OCI-LY1 (cell line): ENCODE measurements around the gene LACC1.

ENCODE experiments used
- H2AFZ ChIP-seq: fragments of 200-600 bp; sonication (generic), shearing (Covaris generic); 2 replicates; pipeline ENCODE4 v1.6.0; 2014; ENCODE audit warnings: antibody characterized with exemption, mild to moderate bottlenecking, low read length
- H3F3A ChIP-seq: fragments of 200-600 bp; sonication (generic), shearing (Covaris generic); 2 replicates; pipeline ENCODE4 v1.6.0; 2014; ENCODE audit warnings: mild to moderate bottlenecking, antibody characterized with exemption, low read length, moderate library complexity; ENCODE audit not compliant: insufficient read depth
- H3K27ac ChIP-seq: fragments of 200-600 bp; sonication (generic); 2 replicates; pipeline ENCODE4 v1.5.1; 2014; ENCODE audit warnings: low read length, mixed run types, mild to moderate bottlenecking, low read depth; ENCODE audit not compliant: poor library complexity, severe bottlenecking
- H3K27me3 ChIP-seq: fragments of 200-600 bp; sonication (generic); 2 replicates; pipeline ENCODE4 v1.6.0; 2014; ENCODE audit warnings: antibody characterized with exemption, mild to moderate bottlenecking, low read length, moderate library complexity; ENCODE audit not compliant: insufficient read depth
- H3K36me3 ChIP-seq: fragments of 200-600 bp; sonication (generic); 2 replicates; pipeline ENCODE4 v1.6.1; 2014; ENCODE audit warnings: mild to moderate bottlenecking, antibody characterized with exemption, low read length, moderate library complexity, mixed read lengths; ENCODE audit not compliant: insufficient read depth
- H3K4me1 ChIP-seq: fragments of 200-600 bp; sonication (generic); 2 replicates; pipeline ENCODE4 v1.5.1; 2014; ENCODE audit warnings: mild to moderate bottlenecking, low read length, moderate library complexity; ENCODE audit not compliant: insufficient read depth, severe bottlenecking
- H3K4me2 ChIP-seq: fragments of 200-600 bp; sonication (generic), shearing (Covaris generic); 2 replicates; pipeline ENCODE4 v1.6.1; 2014; ENCODE audit warnings: low read length
- H3K4me3 ChIP-seq: fragments of 200-600 bp; sonication (generic); 2 replicates; pipeline ENCODE4 v1.5.1; 2014; ENCODE audit warnings: low read length, low read depth, mild to moderate bottlenecking, mixed read lengths; ENCODE audit not compliant: poor library complexity, severe bottlenecking
- H3K79me2 ChIP-seq: fragments of 200-600 bp; shearing (Covaris generic); 2 replicates; pipeline ENCODE4 v1.6.1; 2016; ENCODE audit warnings: mixed run types, low read length, mixed read lengths; ENCODE audit not compliant: insufficient read depth
- H3K9ac ChIP-seq: fragments of 200-600 bp; sonication (generic), shearing (Covaris generic); 2 replicates; pipeline ENCODE4 v1.6.1; 2014; ENCODE audit warnings: mild to moderate bottlenecking, low read length, mixed read lengths
- H3K9me2 ChIP-seq: fragments of 200-600 bp; sonication (generic), shearing (Covaris generic); 2 replicates; pipeline ENCODE4 v1.6.1; 2014; ENCODE audit warnings: low read depth, mild to moderate bottlenecking, low read length, mixed read lengths
- H3K9me3 ChIP-seq: fragments of 200-600 bp; shearing (Covaris generic); 2 replicates; pipeline ENCODE4 v1.6.1; 2014; ENCODE audit warnings: low read length, mixed read lengths
- H4K20me1 ChIP-seq: fragments of 200-600 bp; sonication (generic), shearing (Covaris generic); 2 replicates; pipeline ENCODE4 v1.6.0; 2016; ENCODE audit warnings: mild to moderate bottlenecking, low read length; ENCODE audit not compliant: insufficient read depth
- EZH2 ChIP-seq: fragments of 200-600 bp; sonication (generic), shearing (Covaris generic); IDR thresholded peaks from 2 replicates; pipeline ENCODE4 v1.8.0; 2017; ENCODE audit warnings: borderline replicate concordance, mixed run types, mild to moderate bottlenecking, antibody characterized with exemption, low read length, moderate library complexity, mixed read lengths
- TF ChIP-seq, protein P1 (sequence below): fragments of 200-600 bp; sonication (generic), shearing (Covaris generic); IDR thresholded peaks from 2 replicates; pipeline ENCODE4 v1.5.1; 2017; ENCODE audit warnings: mild to moderate bottlenecking, antibody characterized with exemption, low read length, moderate library complexity, mixed read lengths

LACC1 gene

DNA sequence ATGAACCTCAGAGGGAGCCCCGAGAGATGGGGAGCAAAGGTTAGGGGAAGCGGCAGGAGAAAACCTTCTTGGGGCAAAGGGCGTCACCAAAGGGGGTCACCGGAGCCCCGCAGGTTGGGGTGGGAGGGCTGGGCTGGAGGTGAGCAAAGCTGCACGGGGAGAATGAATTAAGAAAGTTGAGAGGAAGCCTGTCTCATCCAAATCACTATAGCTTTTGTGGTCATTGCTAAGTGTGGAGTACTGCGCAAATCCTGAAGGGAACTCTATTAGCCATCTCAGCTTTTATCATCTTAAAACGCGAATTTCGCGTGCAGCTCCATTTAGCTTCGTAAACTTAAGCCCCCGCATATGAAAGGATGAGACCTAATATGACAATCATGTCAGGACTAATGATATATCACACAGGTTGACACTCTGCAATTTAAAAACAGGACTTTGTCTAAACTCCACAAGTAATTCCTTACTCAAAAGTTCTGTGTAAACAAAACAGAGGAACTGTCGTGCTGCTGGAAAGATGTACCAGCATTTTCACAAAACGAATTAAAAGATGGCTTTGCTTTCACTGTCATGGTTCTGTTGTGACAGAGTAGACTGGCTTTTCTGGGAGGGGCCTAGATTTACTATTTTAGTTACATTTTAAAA lies 631 bp downstream of the LACC1 start:
- H3K4me3 ChIP-seq = peak overlapping the region; percentile 95
- peak overlapping the region; percentile 52 for H3K27ac ChIP-seq
- H3K9me2 ChIP-seq = no peaks in the 10 kb centered on the region
- no peaks in the 10 kb centered on the region for H3K27me3 ChIP-seq
- TF ChIP-seq, protein P1, sequence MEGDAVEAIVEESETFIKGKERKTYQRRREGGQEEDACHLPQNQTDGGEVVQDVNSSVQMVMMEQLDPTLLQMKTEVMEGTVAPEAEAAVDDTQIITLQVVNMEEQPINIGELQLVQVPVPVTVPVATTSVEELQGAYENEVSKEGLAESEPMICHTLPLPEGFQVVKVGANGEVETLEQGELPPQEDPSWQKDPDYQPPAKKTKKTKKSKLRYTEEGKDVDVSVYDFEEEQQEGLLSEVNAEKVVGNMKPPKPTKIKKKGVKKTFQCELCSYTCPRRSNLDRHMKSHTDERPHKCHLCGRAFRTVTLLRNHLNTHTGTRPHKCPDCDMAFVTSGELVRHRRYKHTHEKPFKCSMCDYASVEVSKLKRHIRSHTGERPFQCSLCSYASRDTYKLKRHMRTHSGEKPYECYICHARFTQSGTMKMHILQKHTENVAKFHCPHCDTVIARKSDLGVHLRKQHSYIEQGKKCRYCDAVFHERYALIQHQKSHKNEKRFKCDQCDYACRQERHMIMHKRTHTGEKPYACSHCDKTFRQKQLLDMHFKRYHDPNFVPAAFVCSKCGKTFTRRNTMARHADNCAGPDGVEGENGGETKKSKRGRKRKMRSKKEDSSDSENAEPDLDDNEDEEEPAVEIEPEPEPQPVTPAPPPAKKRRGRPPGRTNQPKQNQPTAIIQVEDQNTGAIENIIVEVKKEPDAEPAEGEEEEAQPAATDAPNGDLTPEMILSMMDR = no peak
- no peak for TF ChIP-seq EZH2
- peaks cover 39% of the 10 kb centered on the region for H3K4me1 ChIP-seq
- H4K20me1 ChIP-seq = no peaks in the 10 kb centered on the region
- H3K4me2 ChIP-seq = peak overlapping the region; percentile 85
- H2AFZ ChIP-seq = no peak overlapping the region
- H3K9me3 ChIP-seq = no peaks in the 10 kb centered on the region
- peaks cover 6% of the 10 kb centered on the region; the same call in 1 of the 2 replicates for H3F3A ChIP-seq
- H3K79me2 ChIP-seq = no peaks in the 10 kb centered on the region
- peak overlapping the region; percentile 92 for H3K9ac ChIP-seq
- H3K36me3 ChIP-seq = peaks cover 4% of the 10 kb centered on the region

DNA sequence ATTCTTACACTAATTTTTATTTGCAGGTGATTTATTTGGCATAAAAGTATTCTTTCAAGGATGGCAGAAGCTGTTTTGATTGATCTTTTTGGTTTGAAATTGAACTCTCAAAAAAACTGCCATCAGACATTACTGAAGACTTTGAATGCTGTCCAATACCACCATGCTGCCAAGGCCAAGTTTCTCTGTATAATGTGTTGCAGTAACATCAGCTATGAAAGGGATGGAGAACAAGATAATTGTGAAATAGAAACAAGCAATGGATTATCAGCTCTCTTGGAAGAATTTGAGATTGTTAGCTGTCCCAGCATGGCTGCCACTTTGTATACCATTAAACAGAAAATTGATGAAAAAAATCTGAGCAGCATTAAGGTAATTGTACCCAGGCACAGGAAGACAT lies 1.2 kb downstream of the LACC1 start:
- no peaks in the 10 kb centered on the region for H3K79me2 ChIP-seq
- H3K9me3 ChIP-seq = no peaks in the 10 kb centered on the region
- no peaks in the 10 kb centered on the region for H3K9me2 ChIP-seq
- 0 out of 2 replicates have a peak overlapping the region, but pooled peaks have one; percentile 92 for H3K9ac ChIP-seq
- peak overlapping the region; percentile 14 for H3K27ac ChIP-seq
- H3K36me3 ChIP-seq = peaks cover 4% of the 10 kb centered on the region
- TF ChIP-seq EZH2 = no peak
- TF ChIP-seq, protein P1 = no peak
- peaks cover 6% of the 10 kb centered on the region; the same call in 1 of the 2 replicates for H3F3A ChIP-seq
- peak overlapping the region; percentile 85 for H3K4me2 ChIP-seq
- no peak overlapping the region for H2AFZ ChIP-seq
- H3K4me1 ChIP-seq = peaks cover 39% of the 10 kb centered on the region
- H4K20me1 ChIP-seq = no peaks in the 10 kb centered on the region
- peak overlapping the region; percentile 95 for H3K4me3 ChIP-seq
- H3K27me3 ChIP-seq = no peaks in the 10 kb centered on the region

DNA sequence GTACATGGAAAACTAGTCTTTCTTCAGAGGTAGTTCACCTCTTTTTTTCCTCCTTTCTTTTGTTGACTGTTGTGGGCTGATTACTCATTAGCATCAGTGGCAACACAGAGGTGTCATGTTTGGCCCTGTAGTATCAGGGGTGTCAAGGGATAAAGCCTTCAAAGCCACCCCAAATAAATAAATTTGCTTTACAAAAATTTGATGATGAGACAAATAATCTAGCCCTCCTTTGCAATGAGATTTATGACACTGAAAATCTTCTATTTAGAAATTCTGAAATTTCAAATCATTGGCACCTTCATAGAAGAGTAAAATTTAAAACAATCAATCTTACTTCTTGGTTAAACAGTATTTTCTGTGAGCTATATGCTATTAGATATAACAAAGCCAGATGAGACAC lies 1.9 kb downstream of the LACC1 start:
- Histone ChIP-seq H3K36me3 (peaks cover 4% of the 10 kb centered on the region), H2AFZ (no peak overlapping the region), H3K9ac (no peak overlapping the region), H3F3A (peaks cover 6% of the 10 kb centered on the region; the same call in 1 of the 2 replicates), H3K27me3 (no peaks in the 10 kb centered on the region), H4K20me1 (no peaks in the 10 kb centered on the region), H3K9me3 (no peaks in the 10 kb centered on the region), H3K4me1 (peaks cover 39% of the 10 kb centered on the region), H3K9me2 (no peaks in the 10 kb centered on the region), H3K4me2 (peak overlapping the region; percentile 85; the same call in 1 of the 2 replicates), H3K4me3 (no peak overlapping the region), H3K79me2 (no peaks in the 10 kb centered on the region), H3K27ac (no peak overlapping the region)
- TF ChIP-seq, protein P1 = no peak
- TF ChIP-seq EZH2 = no peak
